GM12865 (cell line): ENCODE results near the gene C12orf42.

ENCODE experiments used
- DNase-seq: peaks from one replicate; pipeline ENCODE4 v3.0.0; 2010; ENCODE audit warnings: low read depth
- H3K4me3 ChIP-seq: 2 replicates; pipeline ENCODE4 v1.5.1; 2011; ENCODE audit warnings: mild to moderate bottlenecking, low read depth, low read length, control low read depth
- TF ChIP-seq, protein P1 (sequence below): IDR thresholded peaks from 2 replicates; pipeline ENCODE4 v1.5.1; 2011; ENCODE audit warnings: low read length, control low read depth, low read depth, inconsistent platforms; ENCODE audit not compliant: insufficient read depth; ENCODE audit errors: missing control alignments

Gene C12orf42

DNA sequence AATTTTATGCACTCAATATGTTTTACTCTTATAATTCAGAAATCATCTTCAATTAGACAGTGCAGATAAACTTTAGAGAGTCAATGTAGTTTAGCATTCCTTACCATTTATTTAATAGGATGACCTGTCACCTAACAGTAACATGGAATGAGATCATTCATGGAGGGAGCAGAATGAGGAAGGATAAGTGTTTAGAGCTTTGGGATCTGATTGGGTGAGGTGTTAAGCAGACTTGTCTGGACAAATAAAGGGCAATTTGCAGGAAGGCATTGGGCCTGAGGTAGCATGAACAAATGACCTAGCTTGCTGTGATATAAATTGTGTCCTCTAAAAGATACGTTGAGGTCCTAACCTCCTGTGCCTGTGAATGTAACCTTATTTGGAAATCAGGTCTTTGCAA is 187.4 kb downstream of the C12orf42 start:
- no peak for DNase-seq
- TF ChIP-seq, protein P1, sequence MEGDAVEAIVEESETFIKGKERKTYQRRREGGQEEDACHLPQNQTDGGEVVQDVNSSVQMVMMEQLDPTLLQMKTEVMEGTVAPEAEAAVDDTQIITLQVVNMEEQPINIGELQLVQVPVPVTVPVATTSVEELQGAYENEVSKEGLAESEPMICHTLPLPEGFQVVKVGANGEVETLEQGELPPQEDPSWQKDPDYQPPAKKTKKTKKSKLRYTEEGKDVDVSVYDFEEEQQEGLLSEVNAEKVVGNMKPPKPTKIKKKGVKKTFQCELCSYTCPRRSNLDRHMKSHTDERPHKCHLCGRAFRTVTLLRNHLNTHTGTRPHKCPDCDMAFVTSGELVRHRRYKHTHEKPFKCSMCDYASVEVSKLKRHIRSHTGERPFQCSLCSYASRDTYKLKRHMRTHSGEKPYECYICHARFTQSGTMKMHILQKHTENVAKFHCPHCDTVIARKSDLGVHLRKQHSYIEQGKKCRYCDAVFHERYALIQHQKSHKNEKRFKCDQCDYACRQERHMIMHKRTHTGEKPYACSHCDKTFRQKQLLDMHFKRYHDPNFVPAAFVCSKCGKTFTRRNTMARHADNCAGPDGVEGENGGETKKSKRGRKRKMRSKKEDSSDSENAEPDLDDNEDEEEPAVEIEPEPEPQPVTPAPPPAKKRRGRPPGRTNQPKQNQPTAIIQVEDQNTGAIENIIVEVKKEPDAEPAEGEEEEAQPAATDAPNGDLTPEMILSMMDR: no peak

DNA sequence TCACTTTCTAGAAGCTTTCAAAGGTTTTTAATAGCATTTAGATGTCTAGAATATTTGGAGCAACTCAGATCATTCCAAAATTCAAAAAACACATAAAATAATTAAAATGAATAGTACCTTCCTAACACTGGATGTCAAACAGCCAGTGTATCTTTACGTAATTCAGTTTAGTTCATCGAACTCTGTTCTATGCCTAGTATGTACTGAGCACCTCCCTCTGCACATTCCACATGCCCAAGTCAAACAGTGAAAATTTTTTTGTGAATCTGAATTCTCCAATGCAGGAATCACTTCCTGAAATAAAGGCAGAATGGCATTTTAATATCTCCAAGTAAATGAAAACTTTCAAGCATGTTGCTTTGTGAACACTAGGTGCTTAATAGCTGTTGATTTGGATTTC is 192.3 kb downstream of the C12orf42 start:
- TF ChIP-seq, protein P1: no peak
- H3K4me3 ChIP-seq: no peak overlapping the region
- DNase-seq: no peak

More for the DNA sequence above, 187.4 kb downstream of the C12orf42 start:
- no peak overlapping the region for H3K4me3 ChIP-seq

DNA sequence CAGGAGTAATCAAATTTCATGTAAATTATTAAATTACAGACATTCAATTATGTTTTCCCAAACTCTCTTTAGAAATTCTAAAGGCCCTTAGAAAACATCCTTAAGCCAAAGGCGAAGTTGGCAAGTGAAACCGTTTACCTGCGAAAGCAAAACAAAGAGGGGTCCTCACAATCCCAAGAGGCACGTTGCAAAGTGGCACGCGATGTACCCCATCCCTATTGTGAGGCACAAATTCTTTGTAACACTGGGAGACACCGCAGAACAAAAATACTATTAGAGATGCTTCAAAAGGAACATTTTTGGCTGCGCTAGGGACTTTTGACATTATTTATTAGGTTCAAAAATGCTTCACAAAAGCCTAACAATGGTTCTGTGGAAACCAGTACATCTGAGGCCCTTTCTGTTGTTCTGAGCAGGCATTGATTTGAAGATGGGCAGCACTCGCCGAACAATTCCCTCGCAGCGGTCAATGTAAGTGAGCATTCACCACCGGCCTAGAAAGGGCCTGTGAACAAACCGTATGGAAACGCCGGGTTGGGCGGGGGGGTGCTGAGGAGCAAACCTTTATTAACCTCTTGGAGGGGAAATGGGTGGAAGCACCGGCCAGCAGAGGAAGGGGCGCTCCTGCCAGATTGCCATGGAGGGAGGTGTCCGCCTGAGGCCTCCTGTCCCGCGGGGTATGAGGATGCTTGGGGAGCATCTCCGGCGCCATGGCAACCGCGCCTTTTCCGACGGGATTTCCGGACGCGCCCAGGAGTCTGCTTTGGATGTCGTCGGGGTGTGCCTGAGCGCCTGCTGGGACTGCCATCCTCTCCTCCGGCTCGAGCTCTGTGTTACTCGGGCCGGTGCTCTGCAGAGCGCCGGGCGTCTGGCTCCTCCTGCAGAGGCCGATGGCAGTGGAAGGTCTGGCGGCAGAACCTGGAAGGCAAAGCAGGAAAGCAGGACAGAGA is 193.9 kb downstream of the C12orf42 start:
- TF ChIP-seq, protein P1: no peak
- no peak overlapping the region for H3K4me3 ChIP-seq
- no peak for DNase-seq

DNA sequence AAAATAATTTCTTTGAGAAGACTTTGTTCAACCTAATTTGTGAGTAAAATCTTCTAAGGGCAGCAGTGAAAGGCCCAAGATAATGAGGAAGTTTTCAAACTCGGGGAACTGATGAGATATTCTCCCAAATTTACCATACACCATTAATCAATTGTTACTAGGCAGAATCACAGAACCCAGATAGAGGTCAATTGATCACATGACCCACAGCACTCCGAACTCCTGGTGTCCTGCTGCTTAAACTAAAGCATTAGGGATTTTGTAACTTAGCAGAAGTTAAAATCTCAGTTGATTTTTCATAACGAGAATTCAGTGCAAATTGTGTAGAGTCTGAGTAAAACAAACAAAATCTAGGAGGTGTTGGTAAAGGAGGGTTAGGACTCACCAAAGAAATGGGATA is 207.8 kb downstream of the C12orf42 start:
- no peak for DNase-seq
- no peak overlapping the region for H3K4me3 ChIP-seq
- TF ChIP-seq, protein P1: no peak

DNA sequence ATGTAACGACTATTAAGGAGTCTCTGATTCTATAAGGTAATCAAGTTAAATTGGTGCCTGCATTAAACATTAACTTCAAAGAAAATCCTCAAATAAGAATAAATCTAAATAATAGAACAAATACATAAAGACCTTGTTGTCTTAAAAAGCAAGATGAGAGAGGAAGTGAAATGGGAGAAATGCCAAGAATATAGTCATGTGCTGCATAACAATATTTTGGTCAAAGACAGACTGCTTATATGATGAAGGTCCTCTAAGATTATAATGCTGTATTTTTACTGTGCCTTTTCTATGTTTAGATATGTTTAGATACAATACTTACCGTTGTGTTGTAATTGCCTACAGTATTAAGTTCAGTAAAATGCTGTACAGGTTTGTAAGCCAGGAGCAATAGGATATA is 213.6 kb downstream of the C12orf42 start:
- no peak for DNase-seq
- H3K4me3 ChIP-seq: no peak overlapping the region
- TF ChIP-seq, protein P1: no peak

DNA sequence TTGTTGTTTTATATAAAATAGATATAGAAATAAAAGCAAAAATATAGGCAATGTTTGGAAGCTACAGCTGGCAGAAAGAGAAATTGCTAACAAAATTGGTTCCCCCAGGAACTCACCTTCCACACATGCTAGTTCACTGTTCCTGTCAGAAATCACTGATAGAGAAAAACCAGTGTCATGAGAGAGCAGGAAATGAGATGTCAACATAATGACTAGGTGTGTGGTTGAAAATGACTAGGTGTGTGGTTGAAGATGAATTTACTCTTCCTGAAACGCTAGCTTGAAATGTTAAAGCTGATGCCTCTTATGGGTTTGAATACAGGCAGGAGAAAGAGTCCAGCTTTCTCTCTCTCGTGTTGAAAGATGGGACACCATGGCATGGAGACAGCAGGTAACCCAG is 216.3 kb downstream of the C12orf42 start:
- TF ChIP-seq, protein P1: no peak
- peak; percentile 87 for DNase-seq
- no peak overlapping the region for H3K4me3 ChIP-seq
